Measurements from ENCODE around the gene CDCA8. TPM values are rescaled to one million over a fixed set of nuclear protein-coding genes. Genes with fewer than 3 reads are reported as not detected.
A peak's percentile ranks its signal among the peaks of the same experiment; 100 is the strongest.

The CDCA8 gene
- total and polyA plus RNA-seq, 2 of the 13 experiments (the other 11 are each of a cell fraction or from before 2014, with no cell fraction given) = 24.1 to 38.6 TPM

- intact Hi-C loops (cut with micrococcal nuclease; ENCODE audit: unreplicated experiment) = no loop called here
- Histone ChIP-seq H3K9ac (ENCODE audit: insufficient read depth, low read depth, low read length) (no peak overlapping the region), H3K27ac (ENCODE audit: extremely low read length, insufficient read depth, low read length) (no peak overlapping the region), H3K27me3 (ENCODE audit: control insufficient read depth in 1 of 2, insufficient read depth in 2 of 2, low read length in 2 of 2) (peaks cover 0 to 7% of the 10 kb centered on the region in 2 experiments; a peak in 3 of 5 replicates), H2AFZ (ENCODE audit: low read length) (no peak overlapping the region), H3K4me1 (ENCODE audit: insufficient read depth, low read length) (no peaks in the 10 kb centered on the region), H4K20me1 (ENCODE audit: insufficient read depth, low read length) (no peaks in the 10 kb centered on the region), H3K4me2 (ENCODE audit: low read depth, low read length) (no peak overlapping the region), H3K36me3 (replicated peaks in 1 of 2; ENCODE audit: control insufficient read depth in 1 of 2, insufficient read depth in 2 of 2, low read length in 2 of 2) (no peaks in the 10 kb centered on the region), H3K79me2 (ENCODE audit: insufficient read depth, low read length) (no peaks in the 10 kb centered on the region), H3K9me3 (ENCODE audit: low read length) (no peaks in the 10 kb centered on the region), H3K4me3 (replicated peaks in 1 of 3; ENCODE audit: insufficient read depth in 1 of 3, low read depth in 2 of 3, low read length in 3 of 3) (no peak overlapping the region)
- no TSS peak for BruUV-seq (replicated peaks)
- ChIA-PET POLR2A (no interaction called here), CTCF (ENCODE audit: low intra/inter-chr PET ratio, low total read pairs) (no interaction called here)
- no peak for ATAC-seq
- TF ChIP-seq MYC (CRISPR knock-in tag; IDR thresholded peaks at IDR 0.05; ENCODE audit: borderline replicate concordance) (no peak), IRF1 (CRISPR knock-in tag; IDR thresholded peaks at IDR 0.05; ENCODE audit: low read depth) (no peak), ZNF180 (CRISPR knock-in tag; IDR thresholded peaks at IDR 0.05; ENCODE audit: borderline replicate concordance, low read depth) (no peak), ZNF431 (CRISPR knock-in tag; IDR thresholded peaks at IDR 0.05; ENCODE audit: borderline replicate concordance, low read depth) (no peak), CEBPB (IDR thresholded peaks at IDR 0.05; ENCODE audit: borderline replicate concordance, low read depth, low read length) (peak; percentile 56; the same call in 1 of the 2 replicates), ZNF607 (CRISPR knock-in tag; IDR thresholded peaks at IDR 0.05; ENCODE audit: borderline replicate concordance) (no peak), ZEB1 (IDR thresholded peaks at IDR 0.05; ENCODE audit: insufficient replicate concordance, low read depth) (no peak), ZBTB4 (CRISPR knock-in tag; IDR thresholded peaks at IDR 0.05; ENCODE audit: borderline replicate concordance) (no peak), ZNF740 (CRISPR knock-in tag; IDR thresholded peaks at IDR 0.05) (no peak)
- WGBS (ENCODE audit: low lambda C conversion rate) = 50% methylated on average over 3 of the region's 3 CpGs
- DNase-seq (ENCODE audit: low spot score) = no peak
- in situ Hi-C loops (cut with HindIII; ENCODE audit: extremely low pct_ligation_motif_present, low pct_unique_long_range_greater_than_20kb) = no loop called here
- no peak for FAIRE-seq
Observed at GRCh38 chr1:37746806-37747205, 54.5 kb downstream of the CDCA8 start.

All from HepG2 (cell line).